IMR-90 (cell line): ENCODE measurements around the gene RC3H1. TPM values are rescaled to one million over a fixed set of nuclear protein-coding genes. Genes with fewer than 3 reads are reported as not detected.

ENCODE experiments used
- ATAC-seq: fragments of 200-7000 bp; cut with Tn5 transposase; 2 replicates; pipeline ENCODE4 v1.9.1; 2020; ENCODE audit warnings: low read depth, mild to moderate bottlenecking, moderate library complexity
- BruUV-seq: library from RNA; stranded (reverse); fragments of 400-500 nt; replicated peaks from 2 replicates; lab custom pipeline; 2021; lab: Mats Ljungman, UMichigan
- CTCF ChIA-PET: fragments of 300-600 bp; formaldehyde crosslinking; extraction: SDS; loops from one replicate; lab custom pipeline; 2021; ENCODE audit warnings: antibody characterized with exemption; lab: Yijun Ruan, JAX
- POLR2A ChIA-PET: fragments of 300-600 bp; sonication (Branson Sonifier 250); formaldehyde crosslinking; loops from one replicate; lab custom pipeline; 2022; ENCODE audit warnings: antibody characterized with exemption; ENCODE audit not compliant: unreplicated experiment; lab: Charles Lee
- DNase-seq: peaks from one replicate; pipeline ENCODE4 v3.0.0; 2013
- H2AFZ ChIP-seq: replicated peaks from 2 replicates; pipeline ENCODE3; 2013; ENCODE audit warnings: low read length, mild to moderate bottlenecking; ENCODE audit not compliant: poor library complexity
- H2AK5ac ChIP-seq: 2 replicates; pipeline ENCODE4 v1.6.1; 2013; ENCODE audit warnings: low read depth, low read length, inconsistent platforms
- H2AK9ac ChIP-seq: replicated peaks from 2 replicates; pipeline ENCODE3; 2013; ENCODE audit warnings: mild to moderate bottlenecking, low read depth, low read length, moderate library complexity; ENCODE audit not compliant: poor library complexity
- H2BK120ac ChIP-seq: 2 replicates; pipeline ENCODE4 v1.6.1; 2013; ENCODE audit warnings: low read depth, low read length, inconsistent platforms
- H2BK15ac ChIP-seq: 3 replicates; pipeline ENCODE4 v1.6.1; 2013; ENCODE audit warnings: low read depth, low read length, inconsistent platforms
- H2BK20ac ChIP-seq: 2 replicates; pipeline ENCODE4 v1.6.1; 2013; ENCODE audit warnings: low read depth, mild to moderate bottlenecking, inconsistent platforms, low read length, moderate library complexity
- H2BK5ac ChIP-seq: 2 replicates; pipeline ENCODE4 v1.6.1; 2013; ENCODE audit warnings: mild to moderate bottlenecking, low read depth, low read length, inconsistent platforms; ENCODE audit not compliant: poor library complexity, severe bottlenecking
- H3K14ac ChIP-seq: replicated peaks from 2 replicates; pipeline ENCODE4 v1.6.1; 2013; ENCODE audit warnings: low read depth, low read length, inconsistent platforms
- H3K18ac ChIP-seq: 2 replicates; pipeline ENCODE4 v1.6.1; 2013; ENCODE audit warnings: low read depth, low read length, control low read depth
- H3K23ac ChIP-seq: 2 replicates; pipeline ENCODE4 v1.6.1; 2013; ENCODE audit warnings: low read depth, low read length, inconsistent platforms
- H3K27ac ChIP-seq: 2 replicates; pipeline ENCODE4 v1.5.1; 2013; ENCODE audit warnings: mild to moderate bottlenecking, control low read depth, low read length; ENCODE audit not compliant: insufficient read depth
- H3K27me3 ChIP-seq: 2 replicates; pipeline ENCODE4 v1.6.1; 2013; ENCODE audit warnings: low read length; ENCODE audit not compliant: control insufficient read depth, insufficient read depth
- H3K36me3 ChIP-seq: 2 replicates; pipeline ENCODE4 v1.6.1; 2013; ENCODE audit warnings: low read length, mixed read lengths; ENCODE audit not compliant: control insufficient read depth, insufficient read depth
- H3K4ac ChIP-seq: 2 replicates; pipeline ENCODE4 v1.6.1; 2013; ENCODE audit warnings: low read depth, low read length, inconsistent platforms
- H3K4me1 ChIP-seq: 2 replicates; pipeline ENCODE4 v1.6.1; 2013; ENCODE audit warnings: low read length, mixed read lengths; ENCODE audit not compliant: control insufficient read depth, insufficient read depth
- H3K4me2 ChIP-seq: 2 replicates; pipeline ENCODE4 v1.6.1; 2013; ENCODE audit warnings: low read depth, mild to moderate bottlenecking, control low read depth, low read length, moderate library complexity
- H3K4me3 ChIP-seq: 2 replicates; pipeline ENCODE4 v1.5.1; 2013; ENCODE audit warnings: low read depth, mild to moderate bottlenecking, control low read depth, low read length, moderate library complexity; ENCODE audit not compliant: insufficient read depth
- H3K56ac ChIP-seq: 2 replicates; pipeline ENCODE4 v1.6.1; 2013; ENCODE audit warnings: low read length, inconsistent platforms; ENCODE audit not compliant: insufficient read depth; ENCODE audit errors: extremely low read depth
- H3K79me1 ChIP-seq, 2 experiments: 2 replicates each; pipeline ENCODE4 v1.6.1; 2013; ENCODE audit warnings: low read length in 2 of 2, inconsistent platforms in 1 of 2, low read depth in 1 of 2
- H3K9ac ChIP-seq: 2 replicates; pipeline ENCODE4 v1.6.1; 2013; ENCODE audit warnings: low read depth, low read length, control low read depth
- H3K9me1 ChIP-seq: 2 replicates; pipeline ENCODE4 v1.6.1; 2013; ENCODE audit warnings: low read length, inconsistent platforms; ENCODE audit not compliant: insufficient read depth
- H3K9me3 ChIP-seq: 2 replicates; pipeline ENCODE4 v1.6.1; 2013; ENCODE audit warnings: low read length; ENCODE audit not compliant: control insufficient read depth, insufficient read depth
- H4K20me1 ChIP-seq: 2 replicates; pipeline ENCODE4 v1.6.1; 2013; ENCODE audit warnings: low read length, inconsistent platforms; ENCODE audit not compliant: insufficient read depth
- H4K5ac ChIP-seq: 2 replicates; pipeline ENCODE4 v1.6.1; 2013; ENCODE audit warnings: mild to moderate bottlenecking, low read depth, low read length, control low read depth
- H4K8ac ChIP-seq, 2 experiments: 2 replicates each; pipeline ENCODE4 v1.6.1; 2013; ENCODE audit warnings: low read depth in 2 of 2, low read length in 2 of 2, control low read depth in 1 of 2, inconsistent platforms in 1 of 2
- H4K91ac ChIP-seq: 2 replicates; pipeline ENCODE4 v1.6.1; 2013; ENCODE audit warnings: low read depth, low read length, inconsistent platforms; ENCODE audit not compliant: insufficient read depth
- FOS ChIP-seq: fragments of 150-350 bp; IDR thresholded peaks from 2 replicates; pipeline ENCODE4 v1.6.1; 2016; ENCODE audit warnings: low read depth, low read length
- USF2 ChIP-seq: fragments of 150-350 bp; IDR thresholded peaks from 2 replicates; pipeline ENCODE4 v1.6.1; 2017; ENCODE audit warnings: mild to moderate bottlenecking, antibody characterized with exemption, low read length, low read depth
- WGBS, 2 experiments: methylation state at CpG; one replicate each; pipeline versions ENCODE4 v1.1.5 to v1.1.7; 2013; ENCODE audit warnings: missing lambda C conversion rate in 2 of 2; ENCODE audit not compliant: insufficient read length in 1 of 2; ENCODE audit errors: extremely low coverage in 2 of 2; 5-methylcytosine and 5-hydroxymethylcytosine counted together
- dilution Hi-C: fragments of 300-500 bp; cut with HindIII; formaldehyde crosslinking; loops from one replicate; pipeline ENCODE4 v1.14.3; 2018; ENCODE audit warnings: low sequenced_read_pairs; ENCODE audit not compliant: unreplicated experiment
- in situ Hi-C: fragments of 300-500 bp; cut with MboI; formaldehyde crosslinking; loops from 3 replicates; pipeline ENCODE4 v1.14.3; 2019; ENCODE audit warnings: low sequenced_read_pairs, inconsistent platforms, mixed read lengths
- intact Hi-C: fragments of 100-400 bp; cut with micrococcal nuclease; formaldehyde crosslinking; loops from 2 replicates; pipeline ENCODE4 v1.10.0; 2022
- polyA plus RNA-seq, 3 experiments: library from polyadenylated mRNA; depleted of rRNA; stranded (reverse); fragments of >200 nt; gene quantifications; 2 replicates each; pipeline ENCODE4 v1.2.3, GENCODE V29; 2012; ENCODE audit warnings: low replicate concordance in 1 of 3
- total RNA-seq: library from RNA; depleted of rRNA; stranded (reverse); fragments of >200 nt; gene quantifications from 2 replicates; pipeline ENCODE4 v1.2.3, GENCODE V29; 2012

RC3H1 gene
- total and polyA plus RNA-seq, 2 of the 4 experiments (the other 2 are of a cell fraction), result 5.1 to 39.3 TPM

- Histone ChIP-seq H2BK5ac (no peak overlapping the region), H4K8ac (no peak overlapping the region), H3K36me3 (no peaks in the 10 kb centered on the region), H2BK120ac (no peak overlapping the region), H3K18ac (no peak overlapping the region), H2AK5ac (no peak overlapping the region), H3K4me2 (no peak overlapping the region), H3K27ac (no peak overlapping the region), H3K9ac (no peak overlapping the region), H3K4me3 (no peak overlapping the region), H3K27me3 (no peaks in the 10 kb centered on the region), H2BK20ac (no peak overlapping the region), H3K4me1 (no peaks in the 10 kb centered on the region), H3K79me1 (no peaks in the 10 kb centered on the region), H3K9me3 (no peaks in the 10 kb centered on the region), H3K23ac (no peak overlapping the region), H4K5ac (no peak overlapping the region), H4K20me1 (no peaks in the 10 kb centered on the region), H3K4ac (no peak overlapping the region), H3K56ac (no peak overlapping the region), H2BK15ac (no peak overlapping the region), H2AFZ (no peak overlapping the region), H3K14ac (no peak overlapping the region), H3K9me1 (peaks cover 3% of the 10 kb centered on the region; the same call in 1 of the 2 replicates), H4K91ac (no peak overlapping the region), H2AK9ac (no peak overlapping the region)
- POLR2A ChIA-PET, result no interaction called here
- DNase-seq (no peak), ATAC-seq (no peak)
- WGBS, 2 experiments, result no CpG with 5 or more reads among the region's 1 CpG
- no TSS peak for BruUV-seq
- dilution Hi-C loops (no loop called here), intact Hi-C loops (no loop called here), in situ Hi-C loops (no loop called here)
- TF ChIP-seq USF2, result no peak
- no peak for TF ChIP-seq FOS
- CTCF ChIA-PET, result no interaction called here
Measured at GRCh38 chr1:174041369-174041768, 19.2 kb upstream of the RC3H1 start.
